Neuronal stem cell (in vitro differentiated cells): ENCODE measurements around the gene UBE2D3.
A peak's percentile ranks its signal among the peaks of the same experiment; 100 is the strongest.

Experiments used
- DNase-seq: peaks from one replicate; pipeline ENCODE4 v3.0.0-alpha.2; 2013; ENCODE audit warnings: low spot score
- H2AFZ ChIP-seq: one replicate; pipeline ENCODE4 v1.6.1; 2013; ENCODE audit warnings: mild to moderate bottlenecking, low read length, inconsistent platforms
- H2AK5ac ChIP-seq: 2 replicates; pipeline ENCODE4 v1.6.1; 2013; ENCODE audit warnings: low read depth, mild to moderate bottlenecking, inconsistent platforms, low read length, moderate library complexity, mixed read lengths
- H2BK120ac ChIP-seq: 2 replicates; pipeline ENCODE4 v1.6.1; 2013; ENCODE audit warnings: low read depth, mild to moderate bottlenecking, inconsistent platforms, low read length, moderate library complexity, mixed read lengths
- H2BK12ac ChIP-seq: one replicate; pipeline ENCODE4 v1.6.1; 2013; ENCODE audit warnings: low read length, inconsistent platforms
- H2BK15ac ChIP-seq: 2 replicates; pipeline ENCODE4 v1.6.1; 2013; ENCODE audit warnings: mild to moderate bottlenecking, low read length, inconsistent platforms, mixed read lengths
- H2BK5ac ChIP-seq: one replicate; pipeline ENCODE4 v1.6.1; 2013; ENCODE audit warnings: inconsistent platforms, mild to moderate bottlenecking, low read length, moderate library complexity
- H3K14ac ChIP-seq: one replicate; pipeline ENCODE4 v1.6.1; 2013; ENCODE audit warnings: low read length, inconsistent platforms
- H3K18ac ChIP-seq: 2 replicates; pipeline ENCODE4 v1.6.1; 2013; ENCODE audit warnings: low read length, inconsistent platforms
- H3K23ac ChIP-seq: 2 replicates; pipeline ENCODE4 v1.6.1; 2013; ENCODE audit warnings: low read depth, mild to moderate bottlenecking, mixed read lengths, low read length, inconsistent platforms; ENCODE audit not compliant: poor library complexity
- H3K27ac ChIP-seq: replicated peaks from 3 replicates; pipeline ENCODE4 v1.5.1; 2013; ENCODE audit warnings: low read length, inconsistent platforms
- H3K27me3 ChIP-seq, 3 experiments: 2 replicates each; pipeline ENCODE4 v1.6.1; 2013; ENCODE audit warnings: low read length in 3 of 3, mild to moderate bottlenecking in 2 of 3, inconsistent platforms in 1 of 3, low read depth in 1 of 3, mixed read lengths in 1 of 3, moderate library complexity in 1 of 3; ENCODE audit not compliant: control insufficient read depth in 3 of 3, insufficient read depth in 3 of 3
- H3K36me3 ChIP-seq, 2 donors: replicated peaks in 1 of 2; 2 replicates each; pipeline ENCODE4 v1.6.1; 2013; ENCODE audit warnings: low read length in 2 of 2; ENCODE audit not compliant: control insufficient read depth in 2 of 2, insufficient read depth in 2 of 2
- H3K4ac ChIP-seq: 2 replicates; pipeline ENCODE4 v1.6.1; 2013; ENCODE audit warnings: inconsistent platforms, mild to moderate bottlenecking, low read length, moderate library complexity
- H3K4me1 ChIP-seq, 2 donors: 1 replicate in 1 of 2; 2 replicates in 1 of 2; pipeline ENCODE4 v1.6.1; 2013; ENCODE audit warnings: low read length in 2 of 2, low read depth in 1 of 2; ENCODE audit not compliant: control insufficient read depth in 2 of 2, insufficient read depth in 1 of 2
- H3K4me2 ChIP-seq: one replicate; pipeline ENCODE4 v1.6.1; 2013; ENCODE audit warnings: mild to moderate bottlenecking, low read length, inconsistent platforms; ENCODE audit not compliant: insufficient read depth, poor library complexity, severe bottlenecking
- H3K4me3 ChIP-seq, 2 donors: 2 replicates each; pipeline ENCODE4 v1.5.1; 2013; ENCODE audit warnings: low read length in 2 of 2, mild to moderate bottlenecking in 2 of 2, inconsistent platforms in 1 of 2, moderate library complexity in 1 of 2
- H3K79me1 ChIP-seq: one replicate; pipeline ENCODE4 v1.6.1; 2013; ENCODE audit warnings: low read depth, mild to moderate bottlenecking, inconsistent platforms, low read length, moderate library complexity
- H3K9ac ChIP-seq: one replicate; pipeline ENCODE4 v1.6.1; 2013; ENCODE audit warnings: mild to moderate bottlenecking, low read depth, low read length, inconsistent platforms; ENCODE audit not compliant: poor library complexity
- H3K9me3 ChIP-seq, 2 donors: replicated peaks in 1 of 2; 2 replicates each; pipeline versions ENCODE3 to v1.6.1; 2013; ENCODE audit warnings: low read length in 2 of 2, mild to moderate bottlenecking in 2 of 2, inconsistent platforms in 1 of 2, low read depth in 1 of 2, mixed read lengths in 1 of 2, moderate library complexity in 1 of 2; ENCODE audit not compliant: control insufficient read depth in 2 of 2, insufficient read depth in 1 of 2
- H4K8ac ChIP-seq: one replicate; pipeline ENCODE4 v1.6.1; 2013; ENCODE audit warnings: low read depth, mild to moderate bottlenecking, inconsistent platforms, low read length, moderate library complexity
- H4K91ac ChIP-seq: one replicate; pipeline ENCODE4 v1.6.1; 2013; ENCODE audit warnings: low read length, low read depth, mild to moderate bottlenecking, inconsistent platforms; ENCODE audit not compliant: poor library complexity
- WGBS, 2 donors: extraction: QIAGEN DNeasy Blood & Tissue Kit; methylation state at CpG; one replicate each; pipeline ENCODE4 v1.1.7; 2013; ENCODE audit warnings: missing lambda C conversion rate in 2 of 2, mixed read lengths in 1 of 2; ENCODE audit not compliant: insufficient read length in 2 of 2, insufficient replicate concordance in 1 of 2; ENCODE audit errors: extremely low coverage in 2 of 2; 5-methylcytosine and 5-hydroxymethylcytosine counted together

UBE2D3 gene

GRCh38 chr4:102824398-102824797, 3.0 kb downstream of the UBE2D3 start:
- H3K79me1 ChIP-seq: peaks cover 2% of the 10 kb centered on the region
- H3K4me1 ChIP-seq: peaks cover 7 to 9% of the 10 kb centered on the region in 2 donors
- no peak overlapping the region for H2BK5ac ChIP-seq
- H3K27ac ChIP-seq: no peak overlapping the region
- H3K4me3 ChIP-seq: peak overlapping the region in 1 of 2 donors; percentile 86
- no peak overlapping the region for H3K4ac ChIP-seq
- no peak overlapping the region for H4K8ac ChIP-seq
- no peak overlapping the region for H3K14ac ChIP-seq
- no peak overlapping the region for H2BK12ac ChIP-seq
- H3K36me3 ChIP-seq: peaks cover 0 to 68% of the 10 kb centered on the region in 2 donors
- no peak overlapping the region for H3K9ac ChIP-seq
- no peak overlapping the region for H2BK120ac ChIP-seq
- no peak overlapping the region for H3K23ac ChIP-seq
- no peak for DNase-seq
- H2AFZ ChIP-seq: no peak overlapping the region
- peaks cover 0 to 3% of the 10 kb centered on the region in 2 donors for H3K9me3 ChIP-seq
- peak overlapping the region; percentile 24 for H3K4me2 ChIP-seq
- H4K91ac ChIP-seq: no peak overlapping the region
- no CpG with 5 or more reads among the region's 2 CpGs for WGBS, 2 donors
- H3K27me3 ChIP-seq: no peaks in the 10 kb centered on the region
- H3K18ac ChIP-seq: no peak overlapping the region
- H2BK15ac ChIP-seq: no peak overlapping the region
- no peak overlapping the region for H2AK5ac ChIP-seq

GRCh38 chr4:102823897-102824296, 3.5 kb downstream of the UBE2D3 start:
- H3K36me3 ChIP-seq: peaks cover 0 to 73% of the 10 kb centered on the region in 2 donors
- DNase-seq: no peak
- no CpG with 5 or more reads among the region's 4 CpGs for WGBS, 2 donors
- no peak overlapping the region for H2BK120ac ChIP-seq
- no peak overlapping the region for H3K23ac ChIP-seq
- H3K14ac ChIP-seq: no peak overlapping the region
- H3K27me3 ChIP-seq: no peaks in the 10 kb centered on the region
- H3K4me2 ChIP-seq: no peak overlapping the region
- no peak overlapping the region for H2AK5ac ChIP-seq
- H3K4ac ChIP-seq: no peak overlapping the region
- no peak overlapping the region for H3K18ac ChIP-seq
- H3K4me1 ChIP-seq: peaks cover 3 to 7% of the 10 kb centered on the region in 2 donors
- peaks cover 2% of the 10 kb centered on the region for H3K79me1 ChIP-seq
- H3K4me3 ChIP-seq: peak overlapping the region in 1 of 2 donors; percentile 1
- H2AFZ ChIP-seq: no peak overlapping the region
- no peak overlapping the region for H2BK12ac ChIP-seq
- no peak overlapping the region for H2BK15ac ChIP-seq
- H4K91ac ChIP-seq: no peak overlapping the region
- no peak overlapping the region for H3K27ac ChIP-seq
- no peak overlapping the region for H4K8ac ChIP-seq
- H3K9me3 ChIP-seq: peaks cover 0 to 3% of the 10 kb centered on the region in 2 donors
- no peak overlapping the region for H2BK5ac ChIP-seq
- no peak overlapping the region for H3K9ac ChIP-seq

GRCh38 chr4:102823464-102823863, 3.9 kb downstream of the UBE2D3 start:
- Histone ChIP-seq H3K4me2 (no peak overlapping the region), H2BK5ac (no peak overlapping the region), H2AFZ (no peak overlapping the region), H3K4me3 (no peak overlapping the region), H3K27me3 (no peaks in the 10 kb centered on the region), H3K18ac (no peak overlapping the region), H3K79me1 (peaks cover 2% of the 10 kb centered on the region), H3K14ac (no peak overlapping the region), H2BK15ac (no peak overlapping the region), H3K9ac (no peak overlapping the region), H2BK120ac (no peak overlapping the region), H4K8ac (no peak overlapping the region), H3K9me3 (peaks cover 0 to 6% of the 10 kb centered on the region in 2 donors), H3K23ac (no peak overlapping the region), H3K4me1 (peaks cover 3 to 7% of the 10 kb centered on the region in 2 donors), H4K91ac (no peak overlapping the region), H3K36me3 (peaks cover 0 to 78% of the 10 kb centered on the region in 2 donors), H2BK12ac (no peak overlapping the region), H3K4ac (no peak overlapping the region), H3K27ac (no peak overlapping the region), H2AK5ac (no peak overlapping the region)
- no peak for DNase-seq
- WGBS, 2 donors: no CpG with 5 or more reads among the region's 4 CpGs

GRCh38 chr4:102819588-102820365, 7.6 kb downstream of the UBE2D3 start:
- H3K27ac ChIP-seq: no peak overlapping the region
- H3K18ac ChIP-seq: no peak overlapping the region
- H2BK12ac ChIP-seq: no peak overlapping the region

More at GRCh38 chr4:102819588-102820365, 7.6 kb downstream of the UBE2D3 start:
- Histone ChIP-seq H3K9ac (no peak overlapping the region), H3K4me2 (no peak overlapping the region), H2BK15ac (no peak overlapping the region), H2BK5ac (no peak overlapping the region), H3K14ac (no peak overlapping the region), H3K9me3 (peaks cover 0 to 26% of the 10 kb centered on the region in 2 donors), H3K23ac (no peak overlapping the region), H3K4me3 (no peak overlapping the region), H4K91ac (no peak overlapping the region), H3K4me1 (peaks cover 3 to 7% of the 10 kb centered on the region in 2 donors), H4K8ac (no peak overlapping the region), H2AFZ (no peak overlapping the region), H3K27me3 (no peaks in the 10 kb centered on the region), H2BK120ac (no peak overlapping the region), H3K79me1 (no peaks in the 10 kb centered on the region), H3K36me3 (peaks cover 0 to 99% of the 10 kb centered on the region in 2 donors), H3K4ac (no peak overlapping the region), H2AK5ac (no peak overlapping the region)
- DNase-seq: no peak
- no CpG with 5 or more reads among the region's 8 CpGs for WGBS, 2 donors
